T-helper 2 cell treated with Interferon-gamma antibody and Interleukin-4, amounts not matched to agents 100 ng/mL and 5 ng/mL, for 36 hours (primary cell): ENCODE measurements around the gene NBPF4. TPM values are rescaled to one million over a fixed set of nuclear protein-coding genes. Genes with fewer than 3 reads are reported as not detected.

Experiments used
- total RNA-seq: library from RNA; stranded (reverse); gene quantifications from 2 replicates; pipeline ENCODE4 v1.2.3, GENCODE V29; 2022

Gene NBPF4
- total RNA-seq, 1 donor from 2014 or later, result 0.95 TPM

Other genes starting within 250 kb of the NBPF4 start
- gene SLC25A24, start 43.7 kb downstream of the NBPF4 start, total RNA-seq, result 33.2 and 34.3 TPM in 2 replicates
- 0.98 TPM in 1 of 2 replicates, not detected in the other for gene NBPF6, start 206.3 kb upstream of the NBPF4 start, total RNA-seq